Suppressor macrophage (primary cell): Measurements from ENCODE around the gene FAM161B.
A peak's percentile ranks its signal among the peaks of the same experiment; 100 is the strongest.
"Not testable (repeated sequence)": the region's sequence is repeated elsewhere in the genome, so short reads cannot be mapped to it uniquely, and the experiment has no call there.

Experiments used
- DNase-seq, 4 experiments: peaks; one replicate each; pipeline ENCODE4 v3.0.0-alpha.2; 2020 to 2022

Gene FAM161B

GRCh38 chr14:73942180-73942579, 7.7 kb downstream of the FAM161B start:
- no peak for DNase-seq

- no peak for DNase-seq
Measured at GRCh38 chr14:73937012-73937411, 12.9 kb downstream of the FAM161B start.

GRCh38 chr14:73936548-73936947, 13.3 kb downstream of the FAM161B start:
- no peak for DNase-seq

GRCh38 chr14:73935666-73936065, 14.2 kb downstream of the FAM161B start:
- DNase-seq, result peak in 2 of 4 experiments; percentile 15 to 23

GRCh38 chr14:73924337-73924736, 25.6 kb downstream of the FAM161B start:
- no peak for DNase-seq

GRCh38 chr14:73919457-73919856, 30.4 kb downstream of the FAM161B start:
- not testable (repeated sequence) for DNase-seq

- DNase-seq, result no peak
Measured at GRCh38 chr14:73916324-73916723, 33.6 kb downstream of the FAM161B start.

GRCh38 chr14:73913256-73913655, 36.6 kb downstream of the FAM161B start:
- DNase-seq, result no peak

GRCh38 chr14:73909681-73910080, 40.2 kb downstream of the FAM161B start:
- DNase-seq, result no peak

GRCh38 chr14:73903028-73903427, 46.9 kb downstream of the FAM161B start:
- no peak for DNase-seq

- DNase-seq, result no peak
Measured at GRCh38 chr14:73896521-73896920, 53.4 kb downstream of the FAM161B start.

- DNase-seq, result no peak
Measured at GRCh38 chr14:73895939-73896338, 54.0 kb downstream of the FAM161B start.

GRCh38 chr14:73894180-73894687, 55.7 kb downstream of the FAM161B start:
- DNase-seq, result not testable (repeated sequence)

- DNase-seq, result peak; percentile 16 to 52 (median 34)
Measured at GRCh38 chr14:73889376-73889775, 60.5 kb downstream of the FAM161B start.

GRCh38 chr14:73888971-73889370, 60.9 kb downstream of the FAM161B start:
- DNase-seq, result peak; percentile 5 to 41 (median 31)

GRCh38 chr14:73888460-73888725, 61.5 kb downstream of the FAM161B start:
- DNase-seq, result peak; percentile 44 to 67 (median 56)

GRCh38 chr14:73887694-73888459, 62.0 kb downstream of the FAM161B start:
- DNase-seq, result peak; percentile 2 to 10 (median 8)

- DNase-seq, result no peak
Measured at GRCh38 chr14:73887318-73887616, 62.6 kb downstream of the FAM161B start.

- DNase-seq, result peak; percentile 98 to 100 (median 99)
Measured at GRCh38 chr14:73886449-73887317, 63.2 kb downstream of the FAM161B start, which contains the start of gene ZNF410. TSS of gene ZNF410 (plus strand) at chr14:73886859. CDS start at chr14:73892176, 5,317 bp downstream.

GRCh38 chr14:73884438-73885190, 65.3 kb downstream of the FAM161B start:
- DNase-seq, result no peak
